Transverse colon (tissue), 4 donors: ENCODE results near the gene GABBR2.

ENCODE experiments used
- POLR2A ChIP-seq: fragments of 450-650 bp; IDR thresholded peaks from one replicate; pipeline ENCODE4 v1.6.1; 2016; ENCODE audit warnings: antibody characterized with exemption, mild to moderate bottlenecking, moderate library complexity
- POLR2AphosphoS5 ChIP-seq, 3 donors: sonication (generic); formaldehyde crosslinking; IDR thresholded peaks; one replicate each; pipeline ENCODE4 v1.6.1; 2016; ENCODE audit warnings: antibody characterized with exemption in 3 of 3
- TF ChIP-seq, protein P1 (sequence below), 5 experiments: fragments of 200-600 bp in 3 of 5; fragments of 450-650 bp in 2 of 5; sonication (generic) in 3 of 5; IDR thresholded peaks; 1 replicate in 2 of 5; 2 replicates in 3 of 5; pipeline ENCODE4 v1.5.1; 2016 to 2017; ENCODE audit warnings: antibody characterized with exemption in 5 of 5, inconsistent platforms in 3 of 5, mild to moderate bottlenecking in 2 of 5, moderate library complexity in 1 of 5

- TF ChIP-seq, protein P1, sequence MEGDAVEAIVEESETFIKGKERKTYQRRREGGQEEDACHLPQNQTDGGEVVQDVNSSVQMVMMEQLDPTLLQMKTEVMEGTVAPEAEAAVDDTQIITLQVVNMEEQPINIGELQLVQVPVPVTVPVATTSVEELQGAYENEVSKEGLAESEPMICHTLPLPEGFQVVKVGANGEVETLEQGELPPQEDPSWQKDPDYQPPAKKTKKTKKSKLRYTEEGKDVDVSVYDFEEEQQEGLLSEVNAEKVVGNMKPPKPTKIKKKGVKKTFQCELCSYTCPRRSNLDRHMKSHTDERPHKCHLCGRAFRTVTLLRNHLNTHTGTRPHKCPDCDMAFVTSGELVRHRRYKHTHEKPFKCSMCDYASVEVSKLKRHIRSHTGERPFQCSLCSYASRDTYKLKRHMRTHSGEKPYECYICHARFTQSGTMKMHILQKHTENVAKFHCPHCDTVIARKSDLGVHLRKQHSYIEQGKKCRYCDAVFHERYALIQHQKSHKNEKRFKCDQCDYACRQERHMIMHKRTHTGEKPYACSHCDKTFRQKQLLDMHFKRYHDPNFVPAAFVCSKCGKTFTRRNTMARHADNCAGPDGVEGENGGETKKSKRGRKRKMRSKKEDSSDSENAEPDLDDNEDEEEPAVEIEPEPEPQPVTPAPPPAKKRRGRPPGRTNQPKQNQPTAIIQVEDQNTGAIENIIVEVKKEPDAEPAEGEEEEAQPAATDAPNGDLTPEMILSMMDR (IDR thresholded peaks at IDR 0.05): no peak
- no peak for TF ChIP-seq POLR2AphosphoS5 (IDR thresholded peaks at IDR 0.05)
- TF ChIP-seq POLR2A: no peak
These were observed 364.2 kb downstream of the GABBR2 start for GRCh38 chr9:98344581-98344980.
